HG03571 (cell line): ENCODE measurements around the gene CRYGA.
"Not testable (repeated sequence)": the region's sequence is repeated elsewhere in the genome, so short reads cannot be mapped to it uniquely, and the experiment has no call there.

Experiments
- ATAC-seq: cut with Tn5 transposase; IDR thresholded peaks from one replicate; pipeline ENCODE4 v1.9.1; 2021; ENCODE audit not compliant: unreplicated experiment

Gene CRYGA

DNA sequence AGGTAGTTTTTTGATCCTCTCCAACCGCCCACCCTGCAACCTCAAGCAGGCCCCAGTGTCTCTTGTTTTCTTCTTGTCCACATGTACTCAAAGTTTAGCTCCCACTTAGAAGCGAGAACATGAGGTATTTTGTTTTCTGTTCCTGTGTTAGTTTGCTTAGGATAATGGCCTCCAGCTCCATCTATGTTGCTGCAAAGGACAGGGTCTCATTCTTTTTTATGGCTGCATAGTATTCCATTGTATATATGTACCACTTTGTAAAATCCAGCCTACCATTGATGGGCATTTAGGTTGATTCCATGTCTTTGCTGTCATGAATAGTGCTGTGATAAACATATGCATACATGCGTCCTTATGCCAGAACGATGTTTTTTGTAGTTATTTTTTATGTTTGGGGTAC, 36.3 kb downstream of the CRYGA start:
- ATAC-seq = no peak

DNA sequence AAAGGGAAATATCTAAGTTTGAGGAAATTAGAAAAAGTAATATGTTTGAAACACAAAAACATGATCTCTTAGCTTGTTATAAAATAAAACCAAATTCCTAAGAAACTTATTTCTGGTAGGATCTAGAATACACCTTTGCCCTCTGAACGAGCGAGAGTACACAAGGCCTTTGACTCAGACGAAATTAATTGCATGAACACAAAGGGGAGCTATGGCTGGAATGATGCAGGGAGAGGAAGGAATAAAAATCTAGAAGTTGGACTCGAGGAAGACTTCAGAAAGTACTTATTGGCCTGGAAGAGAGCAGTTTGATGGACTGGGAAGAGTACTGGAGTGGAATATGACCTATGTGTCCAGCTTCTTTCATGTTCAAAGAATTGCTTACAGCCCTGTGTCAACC, 38.1 kb downstream of the CRYGA start:
- no peak for ATAC-seq

DNA sequence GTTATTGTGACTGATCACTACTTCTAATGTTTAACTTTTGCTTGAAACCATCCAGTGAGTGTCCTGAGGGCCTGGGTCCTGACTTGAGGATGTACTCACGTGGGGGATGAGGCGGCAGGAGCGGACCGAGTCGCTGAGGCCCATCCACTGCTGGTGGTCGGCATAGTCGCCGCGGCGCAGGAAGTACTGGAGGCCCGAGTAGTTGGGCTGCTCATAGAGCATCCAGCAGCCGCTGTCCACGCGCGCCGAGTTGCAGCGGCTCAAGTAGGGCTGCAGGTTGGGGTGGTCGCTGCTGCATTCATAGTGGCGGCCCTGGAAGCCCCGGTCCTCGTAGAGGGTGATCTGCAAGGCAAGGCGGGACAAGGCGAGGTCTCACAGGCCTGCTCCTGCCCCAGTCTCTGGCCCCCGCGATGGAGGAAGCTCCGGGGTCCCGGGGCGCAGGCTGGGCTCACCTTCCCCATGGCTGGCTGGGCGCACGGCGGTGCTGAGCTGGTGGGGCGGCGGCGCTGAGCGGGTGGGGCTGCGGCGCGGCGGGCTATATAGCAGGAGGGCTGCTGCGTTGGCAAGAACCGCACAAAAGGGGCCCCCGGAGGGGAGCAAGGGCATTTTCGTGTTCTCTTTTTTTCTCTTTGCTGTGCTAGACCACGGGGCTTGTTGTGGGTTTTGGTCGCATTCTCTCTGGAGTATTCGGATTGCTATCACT, 39.2 kb downstream of the CRYGA start, which contains the start of gene CRYGD:
Gene CRYGD (minus strand): TSS at position 512 of the 703 bp plus-strand sequence. CDS start 51 bp downstream, at position 461.
- ATAC-seq = not testable (repeated sequence)

DNA sequence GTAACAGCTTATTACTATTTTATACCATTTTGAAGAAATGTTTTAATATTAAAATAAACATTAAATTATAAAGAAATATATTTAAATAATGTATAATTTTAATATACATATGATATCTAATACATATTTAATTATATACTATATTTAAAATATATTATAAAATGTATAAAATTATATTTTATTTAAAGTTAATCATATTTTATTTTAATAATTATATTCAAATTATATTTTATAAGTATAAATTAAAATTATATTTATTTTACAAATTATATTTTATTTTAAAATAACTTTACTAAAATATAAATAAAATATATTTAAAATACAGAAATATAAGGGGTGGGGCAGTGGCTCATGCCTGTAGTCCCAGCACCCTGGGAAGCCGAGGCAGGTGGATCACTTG, 41.1 kb downstream of the CRYGA start:
- ATAC-seq = no peak

DNA sequence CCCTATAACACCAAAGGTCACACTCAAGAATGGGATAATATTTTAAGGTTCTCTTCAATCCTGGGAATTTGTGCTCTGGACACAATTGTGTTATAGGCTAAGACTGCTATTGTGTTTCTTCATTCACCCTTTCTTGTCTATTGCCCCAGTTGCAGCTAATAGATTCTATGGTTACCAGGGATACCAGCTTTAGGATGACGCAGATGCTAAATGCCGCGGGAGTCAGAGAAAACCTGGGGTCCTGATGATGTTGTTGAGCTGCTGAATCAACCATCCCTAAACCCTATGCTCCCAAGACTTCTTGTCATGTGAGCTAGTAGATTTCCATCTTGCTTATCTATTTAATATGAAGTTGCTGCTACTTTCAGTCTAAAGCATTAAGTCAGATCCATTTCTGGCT, 44.5 kb downstream of the CRYGA start:
- ATAC-seq = no peak

DNA sequence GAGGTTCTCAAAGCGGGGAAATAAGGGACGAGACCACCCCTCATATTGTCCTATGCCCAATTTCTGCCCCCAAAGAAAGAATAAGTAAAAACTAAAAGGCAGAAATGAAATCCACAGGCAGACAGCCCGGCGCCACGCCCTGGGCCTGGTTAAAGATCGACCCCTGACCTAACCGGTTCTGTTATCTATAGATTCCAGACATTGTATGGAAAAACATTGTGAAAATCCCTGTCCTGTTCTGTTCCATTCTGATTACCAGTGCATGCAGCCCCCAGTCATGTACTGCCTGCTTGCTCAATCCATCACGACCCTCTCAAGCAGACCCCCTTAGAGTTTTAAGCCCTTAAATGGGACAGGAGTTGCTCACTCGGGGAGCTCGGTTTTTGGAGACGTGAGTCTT, 46.0 kb downstream of the CRYGA start:
- ATAC-seq = not testable (repeated sequence)

DNA sequence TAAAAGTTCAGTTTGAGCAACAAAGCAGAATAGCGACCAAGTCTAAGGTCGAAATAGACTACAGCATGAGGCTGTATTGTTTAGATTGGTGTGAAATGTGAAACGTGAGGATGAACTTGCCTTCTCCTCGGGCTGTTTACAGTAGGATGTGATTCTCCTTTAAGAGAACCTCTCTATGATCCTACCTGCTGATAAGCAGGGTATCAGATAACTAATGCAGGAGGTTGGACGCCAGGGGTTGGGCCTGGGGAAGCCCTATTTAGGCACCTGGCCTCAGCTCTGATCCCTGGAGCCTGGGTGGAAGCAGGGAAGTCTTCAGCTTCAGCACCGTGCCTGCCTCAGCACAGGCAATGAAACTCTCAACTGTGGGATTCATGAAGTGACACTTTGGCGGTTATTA, 50.4 kb downstream of the CRYGA start:
- no peak for ATAC-seq

DNA sequence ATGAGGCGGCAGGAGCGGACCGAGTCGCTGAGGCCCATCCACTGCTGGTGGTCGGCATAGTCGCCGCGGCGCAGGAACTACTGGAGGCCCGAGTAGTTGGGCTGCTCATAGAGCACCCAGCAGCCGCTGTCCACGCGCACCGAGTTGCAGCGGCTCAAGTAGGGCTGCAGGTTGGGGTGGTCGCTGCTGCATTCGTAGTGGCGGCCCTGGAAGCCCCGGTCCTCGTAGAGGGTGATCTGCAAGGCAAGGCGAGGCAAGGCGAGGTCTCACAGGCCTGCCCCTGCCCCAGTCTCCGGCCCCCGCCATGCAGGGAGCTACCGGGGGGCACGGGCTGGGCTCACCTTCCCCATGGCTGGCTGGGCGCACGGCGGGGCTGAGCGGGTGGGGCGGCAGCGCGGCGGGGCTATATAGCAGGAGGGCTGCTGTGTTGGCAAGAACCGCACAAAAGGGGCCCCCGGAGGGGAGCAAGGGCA, 51.1 kb downstream of the CRYGA start:
- ATAC-seq = not testable (repeated sequence)
